NCI-H1417 (cell line): ENCODE results near the gene IRF2BPL.
"Not testable (repeated sequence)": the region's sequence is repeated elsewhere in the genome, so short reads cannot be mapped to it uniquely, and the experiment has no call there.

Experiments used
- DNase-seq, 3 experiments: peaks; one replicate each; lab custom pipeline; 2025; lab: John Stamatoyannopoulos, UW

The IRF2BPL gene

DNA sequence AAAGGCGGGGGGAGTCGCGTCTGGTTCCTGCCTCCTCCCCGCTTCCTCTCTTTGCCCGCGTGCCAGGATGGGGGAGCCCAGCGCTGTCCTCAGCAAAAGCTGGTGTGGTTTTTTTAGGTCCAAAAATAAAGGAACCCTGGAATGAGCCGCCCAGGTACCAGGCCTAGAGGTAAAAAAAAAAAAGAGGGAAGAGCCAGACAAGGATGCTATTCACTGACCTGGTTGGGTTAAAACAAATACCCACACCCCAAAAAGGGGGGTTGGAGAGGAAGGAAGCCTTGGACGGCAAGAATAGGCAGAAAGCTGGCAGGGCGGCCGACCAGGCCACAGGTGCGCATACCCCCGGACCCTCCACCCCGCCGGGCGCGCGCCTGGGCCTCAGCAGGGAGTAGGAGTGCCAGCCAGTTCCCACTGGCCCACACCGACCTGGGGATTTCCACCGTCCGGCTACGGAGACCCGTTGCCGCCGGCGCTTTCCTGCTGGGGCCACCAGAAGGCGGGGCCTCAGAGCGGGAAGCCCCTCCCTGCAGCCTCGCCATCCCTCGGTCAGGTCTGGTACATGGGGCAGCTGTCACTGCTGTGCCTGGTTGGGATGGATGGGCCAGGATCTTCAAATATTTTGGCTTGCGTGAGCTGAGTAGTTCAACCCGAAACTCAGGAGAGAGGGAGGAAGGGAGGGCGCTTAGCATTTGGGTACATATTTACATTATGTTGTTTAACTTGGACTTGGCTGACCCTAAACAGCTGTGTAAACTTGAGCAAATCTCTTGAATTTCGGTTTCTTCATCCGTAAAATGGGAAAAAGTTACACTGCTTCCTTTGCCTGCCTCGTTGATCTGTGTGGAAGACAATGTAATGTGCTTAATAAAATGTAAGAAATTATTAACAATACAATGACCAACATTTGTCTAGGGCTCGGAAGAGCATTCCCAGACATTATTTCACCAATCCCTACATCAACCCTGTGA, 5.4 kb upstream of the IRF2BPL start:
- peak; percentile 89 to 94 (median 90) for DNase-seq

DNA sequence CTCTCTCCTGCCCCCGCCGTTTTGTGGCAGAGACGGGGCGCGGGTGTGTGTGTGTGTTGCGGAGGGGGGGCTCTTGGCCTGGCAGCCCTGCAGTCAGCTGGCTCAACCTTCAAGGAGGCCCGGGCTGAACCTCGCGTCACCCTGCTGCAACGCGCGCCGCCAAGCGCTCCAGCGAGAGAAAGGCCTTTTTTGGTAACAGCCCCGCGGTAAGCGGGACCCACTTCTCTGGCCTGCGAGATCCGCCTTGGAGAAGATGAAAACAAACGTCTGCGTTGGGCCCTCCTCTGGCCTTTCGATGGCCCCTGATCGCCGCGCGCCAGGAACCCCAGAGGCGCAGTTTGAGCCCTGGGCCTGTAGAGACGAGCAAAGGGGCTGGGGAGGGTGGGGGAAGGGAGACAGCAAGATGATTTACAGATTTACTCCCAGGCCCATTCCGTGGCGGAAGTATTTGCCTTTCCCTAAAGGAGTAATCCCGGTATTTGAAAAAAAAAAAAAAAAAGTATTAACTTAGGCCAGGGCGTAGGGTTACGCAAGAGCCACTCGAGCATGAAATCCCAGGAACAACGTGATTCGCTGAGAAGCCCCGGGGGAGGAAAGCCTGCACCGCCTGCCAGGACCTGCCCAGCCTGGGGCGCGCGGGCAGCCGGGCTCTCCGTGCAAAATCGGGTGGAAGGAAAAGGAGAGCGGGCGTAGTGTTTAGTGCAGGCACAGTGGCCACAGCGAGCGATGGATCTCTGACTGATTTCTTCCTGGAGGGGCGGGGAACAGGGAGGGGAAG, 4.5 kb upstream of the IRF2BPL start:
- DNase-seq: peak; percentile 97 to 99 (median 97)

DNA sequence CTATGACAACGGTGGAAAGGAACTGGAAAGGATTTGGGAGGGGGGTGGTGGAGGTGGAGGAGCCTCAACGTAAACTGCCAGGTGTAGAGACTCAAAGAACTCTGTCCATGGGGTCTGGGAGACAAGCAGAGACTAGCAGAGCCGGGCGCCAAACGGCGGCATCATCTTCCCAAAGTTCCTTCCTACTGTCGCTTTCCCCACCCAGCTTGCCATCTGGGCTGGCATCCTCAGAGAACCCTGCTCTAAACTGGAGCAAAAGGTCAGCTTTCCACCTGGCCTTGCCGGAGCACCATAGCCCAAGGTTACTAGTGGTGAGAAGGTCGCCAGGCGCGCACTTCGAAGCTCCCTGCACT, 4.0 kb upstream of the IRF2BPL start:
- DNase-seq: peak in 1 of 3 experiments; percentile 62

GRCh38 chr14:77031759-77032490, 3.4 kb upstream of the IRF2BPL start:
- peak in 1 of 3 experiments; percentile 69 for DNase-seq

DNA sequence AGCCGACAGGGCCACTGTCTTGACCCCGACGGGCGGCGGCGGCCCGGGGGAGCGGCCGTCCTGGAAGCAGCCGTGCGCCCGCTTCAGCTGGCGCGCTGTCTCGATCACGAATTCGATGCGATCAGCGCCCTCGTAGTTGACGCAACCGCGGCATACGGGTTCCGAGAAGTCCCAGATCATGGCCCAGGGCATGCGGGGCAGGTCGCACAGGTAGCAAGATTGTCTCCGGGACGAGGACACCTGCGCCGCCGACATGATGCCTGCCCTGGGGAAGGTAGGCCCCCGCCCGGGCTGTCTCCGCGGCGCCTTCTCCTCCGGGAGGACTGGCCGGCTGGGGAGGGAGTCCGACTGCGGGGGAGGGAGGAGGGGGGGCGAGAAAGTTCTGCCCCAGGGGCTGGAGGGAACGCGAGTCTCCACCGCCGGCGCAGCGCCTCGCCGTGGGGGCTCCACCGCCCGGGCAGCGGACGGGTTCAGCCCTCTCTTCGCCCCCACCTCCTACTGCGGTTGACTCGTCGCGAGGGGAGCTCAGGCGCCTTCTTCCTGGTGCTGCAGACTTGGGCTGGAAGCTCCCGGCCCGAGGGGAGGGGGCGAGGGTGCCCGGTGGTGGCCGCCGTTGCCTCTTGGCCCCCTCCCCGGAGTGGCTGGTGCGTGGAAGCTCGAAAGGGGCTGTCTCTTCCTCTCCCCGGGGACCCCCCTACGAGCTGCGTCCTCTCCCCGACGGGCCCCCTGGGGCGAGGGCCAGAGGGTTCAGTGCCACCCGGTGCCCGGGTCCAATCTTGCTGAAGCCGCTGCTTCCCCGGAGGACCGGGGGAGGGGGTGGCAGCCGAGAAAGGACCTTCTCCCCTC, 747 bp downstream of the IRF2BPL start:
- peak; percentile 71 to 94 (median 93) for DNase-seq

GRCh38 chr14:77026930-77027537, 1.5 kb downstream of the IRF2BPL start:
- DNase-seq: peak; percentile 45 to 84 (median 73)

GRCh38 chr14:77026166-77026929, 2.2 kb downstream of the IRF2BPL start:
- peak; percentile 71 to 79 (median 76) for DNase-seq

GRCh38 chr14:77025744-77026165, 2.8 kb downstream of the IRF2BPL start:
- peak in 2 of 3 experiments; percentile 74 to 79 for DNase-seq

DNA sequence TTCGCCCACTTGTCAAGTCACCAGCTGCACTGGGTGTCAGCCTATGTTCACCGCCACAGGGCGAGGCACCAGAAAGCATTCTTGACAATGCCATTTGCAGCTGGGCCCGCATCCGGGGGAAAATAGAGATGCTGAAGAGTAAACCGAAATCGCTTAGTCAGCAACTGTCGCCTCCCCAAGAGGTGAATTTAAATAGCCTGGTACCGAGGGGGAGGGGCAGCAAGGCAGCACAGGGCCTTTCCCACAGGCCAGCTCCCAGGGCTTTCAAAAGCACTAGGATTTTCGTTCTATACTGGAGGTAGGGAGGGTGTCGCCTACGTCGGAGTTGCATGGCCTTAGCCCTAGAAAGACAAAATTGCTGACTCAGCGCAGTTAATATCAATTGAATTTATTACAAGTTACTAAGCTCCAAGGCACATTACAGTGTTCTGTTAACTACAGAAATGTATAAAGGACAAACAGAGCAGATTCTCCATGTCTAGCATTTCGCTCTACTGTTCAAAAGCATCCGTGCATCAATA, 4.3 kb downstream of the IRF2BPL start:
- DNase-seq: peak; percentile 90 to 97 (median 96)

GRCh38 chr14:77023001-77023996, 5.2 kb downstream of the IRF2BPL start:
- peak; percentile 55 to 82 (median 61) for DNase-seq

GRCh38 chr14:77022236-77022852, 6.2 kb downstream of the IRF2BPL start:
- peak; percentile 76 to 88 (median 81) for DNase-seq

DNA sequence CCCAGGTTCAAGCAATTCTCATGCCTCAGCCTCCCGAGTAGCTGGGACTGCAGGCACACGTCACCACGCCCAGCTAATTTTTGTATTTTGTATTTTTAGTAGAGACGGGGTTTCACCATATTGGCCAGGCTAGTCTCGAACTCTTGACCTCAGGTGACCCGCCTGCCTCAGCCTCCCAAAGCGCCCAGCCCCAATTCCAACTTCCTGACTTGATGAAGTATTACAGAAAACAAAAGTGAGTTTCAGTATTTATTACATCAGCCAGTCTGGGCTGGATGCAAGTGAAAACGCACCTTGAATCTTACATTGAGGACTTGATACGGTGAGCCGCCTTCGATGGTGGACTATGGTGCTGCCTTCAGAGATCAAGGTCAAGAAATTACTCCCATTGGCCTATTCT, 7.1 kb downstream of the IRF2BPL start:
- DNase-seq: not testable (repeated sequence)

GRCh38 chr14:77018785-77019184, 9.7 kb downstream of the IRF2BPL start:
- DNase-seq: no peak

GRCh38 chr14:77017666-77018065, 10.8 kb downstream of the IRF2BPL start:
- DNase-seq: no peak

GRCh38 chr14:77014734-77015133, 13.8 kb downstream of the IRF2BPL start:
- DNase-seq: no peak

GRCh38 chr14:77014004-77014604, 14.4 kb downstream of the IRF2BPL start:
- DNase-seq: no peak

GRCh38 chr14:77012193-77012765, 16.2 kb downstream of the IRF2BPL start:
- DNase-seq: no peak
